GM19099 (cell line): Measurements from ENCODE around the gene PPP1R9B.

Experiments
- POLR2A ChIP-seq: IDR thresholded peaks from 3 replicates; pipeline ENCODE4 v1.6.1; 2011; ENCODE audit warnings: low read depth; ENCODE audit not compliant: insufficient read length; ENCODE audit errors: extremely low read depth

The PPP1R9B gene

GRCh38 chr17:50109207-50109606, 41.3 kb downstream of the PPP1R9B start:
- TF ChIP-seq POLR2A = no peak

GRCh38 chr17:50108556-50108955, 41.9 kb downstream of the PPP1R9B start:
- TF ChIP-seq POLR2A = no peak

GRCh38 chr17:50107790-50108414, 42.6 kb downstream of the PPP1R9B start:
- TF ChIP-seq POLR2A = no peak

- no peak for TF ChIP-seq POLR2A
Measured at GRCh38 chr17:50106393-50107131, 43.9 kb downstream of the PPP1R9B start.

- no peak for TF ChIP-seq POLR2A
Measured at GRCh38 chr17:50105811-50106210, 44.7 kb downstream of the PPP1R9B start.

GRCh38 chr17:50103941-50104340, 46.5 kb downstream of the PPP1R9B start:
- TF ChIP-seq POLR2A = no peak

GRCh38 chr17:50103252-50103651, 47.2 kb downstream of the PPP1R9B start:
- no peak for TF ChIP-seq POLR2A

- no peak for TF ChIP-seq POLR2A
Measured at GRCh38 chr17:50102164-50102991, 48.1 kb downstream of the PPP1R9B start.

GRCh38 chr17:50101346-50102163, 48.9 kb downstream of the PPP1R9B start:
- no peak for TF ChIP-seq POLR2A

- TF ChIP-seq POLR2A = no peak
Measured at GRCh38 chr17:50100921-50101345, 49.5 kb downstream of the PPP1R9B start.

GRCh38 chr17:50100480-50100883, 50.0 kb downstream of the PPP1R9B start:
- TF ChIP-seq POLR2A = no peak

- TF ChIP-seq POLR2A = no peak
Measured at GRCh38 chr17:50099003-50099402, 51.5 kb downstream of the PPP1R9B start.

GRCh38 chr17:50098583-50098982, 51.9 kb downstream of the PPP1R9B start:
- TF ChIP-seq POLR2A = no peak

- TF ChIP-seq POLR2A = no peak
Measured at GRCh38 chr17:50097926-50098325, 52.6 kb downstream of the PPP1R9B start.

GRCh38 chr17:50097455-50097854, 53.0 kb downstream of the PPP1R9B start:
- no peak for TF ChIP-seq POLR2A

- no peak for TF ChIP-seq POLR2A
Measured at GRCh38 chr17:50096758-50097157, 53.7 kb downstream of the PPP1R9B start.

- no peak for TF ChIP-seq POLR2A
Measured at GRCh38 chr17:50096092-50096491, 54.4 kb downstream of the PPP1R9B start.
